T-helper 1 cell treated with Interleukin-12 subunit alpha and Interleukin-12 subunit beta and Interleukin-4 antibody, amounts not matched to agents 30 μg/mL and 1 μg/mL, for 36 hours (primary cell): ENCODE measurements around the gene CISTR.

Source experiments
- H3K27ac Mint-ChIP-seq: one replicate; pipeline ENCODE4 v1.8.0; 2021; ENCODE audit warnings: mild to moderate bottlenecking, mixed read lengths
- H3K27me3 Mint-ChIP-seq: one replicate; pipeline ENCODE4 v1.8.0; 2021; ENCODE audit warnings: low read depth, mixed read lengths
- H3K36me3 Mint-ChIP-seq: one replicate; pipeline ENCODE4 v1.8.0; 2021; ENCODE audit warnings: low read depth, mixed read lengths
- H3K4me1 Mint-ChIP-seq: one replicate; pipeline ENCODE4 v1.8.0; 2021; ENCODE audit warnings: low read depth, mixed read lengths
- H3K4me3 Mint-ChIP-seq: one replicate; pipeline ENCODE4 v1.8.0; 2021; ENCODE audit warnings: mild to moderate bottlenecking, moderate library complexity, mixed read lengths
- H3K9me3 Mint-ChIP-seq: one replicate; pipeline ENCODE4 v1.8.0; 2021; ENCODE audit warnings: mixed read lengths

The CISTR gene

DNA sequence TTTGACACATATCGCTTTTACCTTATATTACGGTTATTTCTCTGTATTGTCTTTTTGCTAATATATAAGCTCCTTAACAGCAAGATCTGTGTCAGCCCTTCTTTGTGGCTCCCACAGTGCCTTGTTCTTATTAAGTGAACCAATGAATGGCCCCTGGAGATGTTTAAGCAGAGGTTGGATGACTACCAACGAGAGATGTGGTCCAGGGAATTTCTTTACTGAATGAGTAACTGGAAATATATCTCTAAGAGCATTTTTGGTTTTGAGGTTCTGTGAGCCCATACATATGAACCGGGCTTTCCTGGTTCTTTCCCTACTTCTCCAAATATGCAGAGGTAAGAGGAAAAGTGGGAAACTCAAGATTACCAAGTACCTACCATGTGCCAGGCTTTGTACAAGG lies 48.0 kb downstream of the CISTR start:
- H3K4me3 Mint-ChIP-seq, result no peak overlapping the region
- no peak overlapping the region for H3K27ac Mint-ChIP-seq
- no peaks in the 10 kb centered on the region for H3K9me3 Mint-ChIP-seq
- H3K36me3 Mint-ChIP-seq, result no peaks in the 10 kb centered on the region
- peaks cover 82% of the 10 kb centered on the region for H3K27me3 Mint-ChIP-seq
- H3K4me1 Mint-ChIP-seq, result peaks cover 2% of the 10 kb centered on the region

DNA sequence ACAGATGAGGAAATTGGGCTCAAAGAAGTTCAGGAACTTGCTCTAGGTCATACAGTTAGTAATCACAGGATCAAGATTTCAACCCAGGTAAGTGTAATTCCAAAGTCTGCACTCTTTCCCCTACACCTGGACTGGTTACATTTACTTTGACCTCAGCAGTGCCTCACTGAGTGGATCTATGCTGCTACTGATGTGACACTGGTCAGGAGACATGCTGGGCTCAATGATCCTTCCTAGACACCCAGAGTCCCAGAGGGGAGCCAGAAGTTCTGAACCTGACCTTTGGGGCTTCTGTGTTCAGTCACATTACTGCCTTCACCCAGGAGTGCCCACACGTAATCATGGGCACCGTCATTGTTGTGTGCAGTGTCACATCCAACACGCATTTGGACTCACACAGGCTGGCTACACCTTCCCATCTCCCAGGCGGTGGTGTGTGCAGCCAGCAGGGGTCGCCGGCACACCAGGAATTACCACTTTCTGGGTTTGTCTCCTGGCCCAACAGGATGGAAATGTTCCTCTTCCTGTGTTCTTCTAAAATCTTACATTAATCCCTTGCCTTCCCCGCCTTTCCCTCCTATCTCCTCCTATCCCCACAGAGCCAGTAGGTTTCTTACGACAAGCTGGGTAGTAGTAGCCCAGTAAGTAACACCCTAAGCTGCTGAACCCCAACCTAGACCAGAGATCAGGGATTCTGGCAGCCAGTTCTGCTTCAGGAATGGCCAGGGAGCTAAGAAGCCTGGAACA lies 50.1 kb downstream of the CISTR start:
- no peak overlapping the region for H3K4me3 Mint-ChIP-seq
- H3K27ac Mint-ChIP-seq, result no peak overlapping the region
- H3K36me3 Mint-ChIP-seq, result no peaks in the 10 kb centered on the region
- peaks cover 6% of the 10 kb centered on the region for H3K4me1 Mint-ChIP-seq
- H3K27me3 Mint-ChIP-seq, result peaks cover 90% of the 10 kb centered on the region
- no peaks in the 10 kb centered on the region for H3K9me3 Mint-ChIP-seq

DNA sequence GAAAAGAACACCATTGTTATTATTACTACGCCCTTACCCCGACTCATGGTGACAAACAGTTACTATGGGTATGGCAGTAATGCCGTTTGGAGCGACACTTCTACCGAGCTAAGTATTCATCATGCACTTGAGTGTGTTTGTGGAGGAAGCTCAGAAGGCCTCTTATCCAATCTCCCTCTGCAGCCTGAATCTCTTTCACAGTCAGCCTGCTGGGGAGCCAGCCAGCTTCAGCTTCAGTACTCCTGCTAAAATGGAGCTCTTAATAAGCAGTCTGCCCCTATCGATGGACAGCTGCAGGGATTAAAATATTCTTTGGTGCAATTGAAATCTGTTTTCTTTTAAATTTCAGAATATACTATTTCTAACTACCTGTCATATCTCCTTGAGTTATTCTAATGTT lies 51.2 kb downstream of the CISTR start:
- peaks cover 91% of the 10 kb centered on the region for H3K27me3 Mint-ChIP-seq
- no peaks in the 10 kb centered on the region for H3K9me3 Mint-ChIP-seq
- no peak overlapping the region for H3K4me3 Mint-ChIP-seq
- peaks cover 9% of the 10 kb centered on the region for H3K4me1 Mint-ChIP-seq
- H3K36me3 Mint-ChIP-seq, result no peaks in the 10 kb centered on the region
- no peak overlapping the region for H3K27ac Mint-ChIP-seq

DNA sequence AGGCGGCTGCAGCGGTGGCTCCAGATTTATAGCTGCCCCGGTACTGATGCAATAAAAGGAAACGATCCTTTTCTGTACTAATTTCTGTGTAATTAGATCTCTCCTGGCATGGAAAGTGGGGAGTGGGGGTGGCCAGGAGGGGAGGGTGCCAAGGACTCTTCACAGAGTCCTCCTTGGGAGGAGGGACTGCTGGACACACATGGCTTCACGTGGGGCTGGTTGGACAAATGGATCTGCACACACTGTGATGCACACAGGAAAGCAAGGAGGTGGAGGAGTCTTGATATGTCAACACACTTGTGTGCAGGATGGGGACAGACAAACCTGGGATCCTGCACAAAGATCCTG lies 52.1 kb downstream of the CISTR start:
- no peaks in the 10 kb centered on the region for H3K9me3 Mint-ChIP-seq
- H3K36me3 Mint-ChIP-seq, result no peaks in the 10 kb centered on the region
- H3K4me1 Mint-ChIP-seq, result peaks cover 14% of the 10 kb centered on the region
- H3K4me3 Mint-ChIP-seq, result no peak overlapping the region
- peaks cover 97% of the 10 kb centered on the region for H3K27me3 Mint-ChIP-seq
- no peak overlapping the region for H3K27ac Mint-ChIP-seq

DNA sequence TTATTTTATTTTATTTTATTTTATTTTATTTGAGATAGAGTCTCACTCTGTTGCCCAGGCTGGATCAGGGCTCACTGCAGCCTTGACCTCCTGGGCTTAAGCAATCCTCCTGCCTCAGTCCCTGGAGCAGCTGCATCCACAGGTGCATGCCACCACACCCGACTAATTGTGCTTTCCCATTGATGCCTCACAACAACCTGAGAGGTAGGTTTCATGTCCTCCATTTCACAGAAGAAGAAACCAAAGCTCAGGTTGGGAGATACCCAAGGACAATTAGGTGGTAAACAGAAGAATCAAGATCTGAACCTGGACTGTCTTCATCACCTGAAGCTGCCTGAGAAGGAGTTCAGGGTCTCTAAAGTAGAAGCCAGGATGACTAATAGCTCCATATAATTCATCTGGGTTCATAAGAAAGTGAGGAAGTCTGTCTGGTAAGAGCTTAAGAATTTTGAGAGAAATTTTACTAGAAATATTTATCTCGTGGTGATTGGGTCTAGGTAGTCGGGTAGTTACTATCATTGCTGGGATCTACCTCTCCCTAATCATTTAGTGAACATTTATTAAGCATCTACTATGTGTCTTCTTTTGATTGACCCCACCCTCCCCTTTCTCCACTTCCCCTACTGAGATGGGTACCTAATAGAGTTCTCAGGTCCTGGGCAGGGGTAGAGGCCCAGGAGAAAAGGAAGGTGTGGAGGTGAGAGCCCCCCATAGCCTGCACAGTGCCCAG lies 52.7 kb downstream of the CISTR start:
- no peaks in the 10 kb centered on the region for H3K9me3 Mint-ChIP-seq
- no peak overlapping the region for H3K27ac Mint-ChIP-seq
- no peaks in the 10 kb centered on the region for H3K36me3 Mint-ChIP-seq
- H3K27me3 Mint-ChIP-seq, result peaks cover 97% of the 10 kb centered on the region
- peaks cover 14% of the 10 kb centered on the region for H3K4me1 Mint-ChIP-seq
- H3K4me3 Mint-ChIP-seq, result no peak overlapping the region

DNA sequence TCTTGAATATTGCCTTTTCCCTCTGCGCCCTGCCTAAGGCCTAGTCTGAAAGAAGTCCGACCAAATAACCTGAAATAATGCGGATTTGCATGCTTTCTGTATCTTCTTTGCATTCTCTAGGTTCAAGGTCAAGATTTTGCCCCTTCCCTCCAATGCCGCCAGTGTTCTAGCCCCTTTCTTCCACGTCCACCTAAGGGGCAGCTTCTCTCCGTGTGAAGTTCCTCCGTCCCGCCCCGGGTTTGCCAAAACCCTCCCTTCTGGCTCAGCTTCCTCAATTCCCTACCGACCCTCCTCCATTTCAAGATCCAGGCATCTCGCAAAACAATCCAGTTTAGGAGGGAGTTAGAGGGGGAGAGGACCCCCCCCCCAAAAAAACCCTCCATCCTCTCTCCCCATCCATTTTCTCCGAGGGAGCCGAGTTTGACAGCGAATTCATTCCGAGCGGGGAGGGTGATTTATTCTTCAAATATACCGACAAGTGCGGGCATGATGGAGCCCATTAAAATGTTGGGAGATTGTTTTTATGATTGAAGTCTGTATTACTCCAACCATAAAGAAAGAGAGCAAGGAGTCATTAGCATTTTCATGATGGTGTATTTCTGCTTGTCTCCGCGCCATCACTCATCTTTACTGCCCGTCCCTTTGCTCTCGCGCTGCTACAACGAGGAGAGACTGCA lies 55.0 kb downstream of the CISTR start:
- Mint-ChIP-seq H3K4me3 (no peak overlapping the region), H3K27ac (no peak overlapping the region), H3K4me1 (peaks cover 12% of the 10 kb centered on the region), H3K9me3 (no peaks in the 10 kb centered on the region), H3K36me3 (no peaks in the 10 kb centered on the region), H3K27me3 (peaks cover 96% of the 10 kb centered on the region)
